Endodermal cell (in vitro differentiated cells): ENCODE results near the gene QSOX2. TPM values are rescaled to one million over a fixed set of nuclear protein-coding genes. Genes with fewer than 3 reads are reported as not detected.

ENCODE experiments used
- DNase-seq: peaks from one replicate; pipeline ENCODE4 v3.0.0-alpha.2; 2017
- H3K27ac ChIP-seq: 2 replicates; pipeline ENCODE4 v1.5.1; 2013; ENCODE audit warnings: mild to moderate bottlenecking, low read depth, low read length, moderate library complexity
- H3K27me3 ChIP-seq: 2 replicates; pipeline ENCODE4 v1.6.1; 2013; ENCODE audit warnings: mild to moderate bottlenecking, low read length, moderate library complexity; ENCODE audit not compliant: insufficient read depth, control insufficient read depth, poor library complexity, severe bottlenecking
- H3K36me3 ChIP-seq: 2 replicates; pipeline ENCODE4 v1.7.0; 2013; ENCODE audit warnings: mild to moderate bottlenecking, low read length, moderate library complexity; ENCODE audit not compliant: control insufficient read depth, insufficient read depth
- H3K4me1 ChIP-seq: one replicate; pipeline ENCODE4 v1.7.0; 2013; ENCODE audit warnings: low read length; ENCODE audit not compliant: control insufficient read depth, insufficient read depth
- H3K4me3 ChIP-seq: 2 replicates; pipeline ENCODE4 v1.5.1; 2013; ENCODE audit warnings: mild to moderate bottlenecking, low read length, moderate library complexity
- H3K9ac ChIP-seq: 2 replicates; pipeline ENCODE4 v1.6.1; 2013; ENCODE audit warnings: mild to moderate bottlenecking, low read length, moderate library complexity; ENCODE audit not compliant: poor library complexity, severe bottlenecking; ENCODE audit errors: extremely low read depth
- H3K9me3 ChIP-seq: 2 replicates; pipeline ENCODE4 v1.6.1; 2013; ENCODE audit warnings: mild to moderate bottlenecking, low read length, moderate library complexity; ENCODE audit not compliant: control insufficient read depth
- H3K27ac Mint-ChIP-seq: 2 replicates; pipeline ENCODE4 v1.8.0; 2020; ENCODE audit warnings: mixed read lengths
- H3K27me3 Mint-ChIP-seq: 2 replicates; pipeline ENCODE4 v1.8.0; 2021; ENCODE audit warnings: mild to moderate bottlenecking, mixed read lengths; ENCODE audit not compliant: insufficient read depth
- H3K36me3 Mint-ChIP-seq: 2 replicates; pipeline ENCODE4 v1.8.0; 2020; ENCODE audit warnings: low read depth, mixed read lengths
- H3K4me1 Mint-ChIP-seq: 2 replicates; pipeline ENCODE4 v1.8.0; 2020; ENCODE audit warnings: mixed read lengths
- H3K4me3 Mint-ChIP-seq: 2 replicates; pipeline ENCODE4 v1.8.0; 2020; ENCODE audit warnings: mild to moderate bottlenecking, moderate library complexity, mixed read lengths
- H3K9me3 Mint-ChIP-seq: 2 replicates; pipeline ENCODE4 v1.8.0; 2020; ENCODE audit warnings: mild to moderate bottlenecking, mixed read lengths
- WGBS, 2 experiments: methylation state at CpG; one replicate each; pipeline versions ENCODE4 v1.1.5 to v1.1.7; 2013; ENCODE audit warnings: missing lambda C conversion rate in 2 of 2, mixed read lengths in 1 of 2; ENCODE audit not compliant: insufficient coverage in 1 of 2, insufficient read length in 1 of 2; 5-methylcytosine and 5-hydroxymethylcytosine counted together
- total RNA-seq, 2 donors: library from RNA; stranded (reverse); fragmentation: NEBNext Ultra II Directional in 1 of 2; extraction: Animal tissue kit (Norgen Biotek cat#: 25700) in 1 of 2; gene quantifications; 2 replicates in 1 of 2; 3 replicates in 1 of 2; pipeline ENCODE4 v1.2.1, GENCODE V29; 2021
- TF ChIP-seq, protein P1 (sequence below): fragments of 200-600 bp; sonication (generic); conservative IDR thresholded peaks from 2 replicates; pipeline ENCODE4 v1.5.0; 2021; ENCODE audit warnings: antibody characterized with exemption, mild to moderate bottlenecking

Gene QSOX2
- total RNA-seq, 2 donors from 2014 or later: 22.0 to 26.3 TPM

DNA sequence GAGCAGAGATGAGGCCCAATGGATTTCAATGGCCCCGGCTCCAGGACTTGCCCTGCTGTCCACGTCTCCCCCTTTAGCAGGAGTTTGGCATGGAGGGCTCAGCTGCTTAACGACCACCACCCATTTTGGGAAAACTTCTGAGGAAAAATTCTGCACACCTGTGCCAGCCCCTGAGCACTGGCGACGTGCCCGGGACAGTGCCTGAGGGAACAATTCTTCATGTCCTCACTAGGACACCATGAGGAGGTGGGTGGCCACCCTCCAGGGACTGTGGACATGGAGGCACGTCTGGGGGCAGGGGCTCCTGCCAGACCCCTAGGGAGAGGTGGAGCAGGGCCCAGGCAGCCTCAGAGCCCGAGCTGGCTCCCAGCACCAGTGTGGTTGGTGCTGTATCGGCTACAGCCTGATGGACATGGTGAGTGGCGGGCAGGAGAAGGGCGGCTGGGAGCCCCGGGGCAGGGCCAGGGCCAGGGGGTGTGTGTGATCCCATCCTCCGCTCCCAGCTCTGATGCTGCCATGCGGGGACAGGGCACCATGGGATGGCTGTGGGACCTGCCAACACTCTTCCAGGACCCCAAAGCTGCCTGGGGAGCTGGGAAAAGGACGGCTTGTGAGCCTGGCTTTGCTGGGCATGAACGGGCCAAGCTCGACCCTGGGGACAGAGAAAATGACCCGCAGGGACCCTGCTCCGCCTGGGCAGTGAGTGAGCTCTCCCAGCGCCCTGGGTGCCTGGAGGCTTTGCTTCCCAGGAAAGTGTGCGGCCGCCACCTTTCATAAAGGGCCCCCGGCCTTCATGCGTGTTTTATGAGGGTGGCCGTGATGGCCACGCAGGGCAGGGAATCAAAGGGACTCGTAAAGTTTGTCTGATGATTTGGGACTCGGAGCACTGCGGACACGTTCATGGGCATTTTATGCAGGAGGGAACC, 3.6 kb upstream of the QSOX2 start:
- no peaks in the 10 kb centered on the region for H3K27me3 ChIP-seq
- peaks cover 5% of the 10 kb centered on the region for H3K4me1 ChIP-seq
- H3K36me3 ChIP-seq: no peaks in the 10 kb centered on the region
- Mint-ChIP-seq H3K27ac (no peak overlapping the region), H3K36me3 (no peaks in the 10 kb centered on the region), H3K27me3 (peaks cover 10% of the 10 kb centered on the region), H3K4me3 (no peak overlapping the region), H3K4me1 (peaks cover 14% of the 10 kb centered on the region), H3K9me3 (no peaks in the 10 kb centered on the region)
- no peak for DNase-seq
- H3K9ac ChIP-seq: no peak overlapping the region
- no peak overlapping the region for H3K4me3 ChIP-seq
- no peaks in the 10 kb centered on the region for H3K9me3 ChIP-seq
- 93 to 95% methylated on average over 27 to 30 of the region's 30 CpGs for WGBS, 2 experiments
- no peak overlapping the region for H3K27ac ChIP-seq
- TF ChIP-seq, protein P1, sequence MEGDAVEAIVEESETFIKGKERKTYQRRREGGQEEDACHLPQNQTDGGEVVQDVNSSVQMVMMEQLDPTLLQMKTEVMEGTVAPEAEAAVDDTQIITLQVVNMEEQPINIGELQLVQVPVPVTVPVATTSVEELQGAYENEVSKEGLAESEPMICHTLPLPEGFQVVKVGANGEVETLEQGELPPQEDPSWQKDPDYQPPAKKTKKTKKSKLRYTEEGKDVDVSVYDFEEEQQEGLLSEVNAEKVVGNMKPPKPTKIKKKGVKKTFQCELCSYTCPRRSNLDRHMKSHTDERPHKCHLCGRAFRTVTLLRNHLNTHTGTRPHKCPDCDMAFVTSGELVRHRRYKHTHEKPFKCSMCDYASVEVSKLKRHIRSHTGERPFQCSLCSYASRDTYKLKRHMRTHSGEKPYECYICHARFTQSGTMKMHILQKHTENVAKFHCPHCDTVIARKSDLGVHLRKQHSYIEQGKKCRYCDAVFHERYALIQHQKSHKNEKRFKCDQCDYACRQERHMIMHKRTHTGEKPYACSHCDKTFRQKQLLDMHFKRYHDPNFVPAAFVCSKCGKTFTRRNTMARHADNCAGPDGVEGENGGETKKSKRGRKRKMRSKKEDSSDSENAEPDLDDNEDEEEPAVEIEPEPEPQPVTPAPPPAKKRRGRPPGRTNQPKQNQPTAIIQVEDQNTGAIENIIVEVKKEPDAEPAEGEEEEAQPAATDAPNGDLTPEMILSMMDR: no peak

DNA sequence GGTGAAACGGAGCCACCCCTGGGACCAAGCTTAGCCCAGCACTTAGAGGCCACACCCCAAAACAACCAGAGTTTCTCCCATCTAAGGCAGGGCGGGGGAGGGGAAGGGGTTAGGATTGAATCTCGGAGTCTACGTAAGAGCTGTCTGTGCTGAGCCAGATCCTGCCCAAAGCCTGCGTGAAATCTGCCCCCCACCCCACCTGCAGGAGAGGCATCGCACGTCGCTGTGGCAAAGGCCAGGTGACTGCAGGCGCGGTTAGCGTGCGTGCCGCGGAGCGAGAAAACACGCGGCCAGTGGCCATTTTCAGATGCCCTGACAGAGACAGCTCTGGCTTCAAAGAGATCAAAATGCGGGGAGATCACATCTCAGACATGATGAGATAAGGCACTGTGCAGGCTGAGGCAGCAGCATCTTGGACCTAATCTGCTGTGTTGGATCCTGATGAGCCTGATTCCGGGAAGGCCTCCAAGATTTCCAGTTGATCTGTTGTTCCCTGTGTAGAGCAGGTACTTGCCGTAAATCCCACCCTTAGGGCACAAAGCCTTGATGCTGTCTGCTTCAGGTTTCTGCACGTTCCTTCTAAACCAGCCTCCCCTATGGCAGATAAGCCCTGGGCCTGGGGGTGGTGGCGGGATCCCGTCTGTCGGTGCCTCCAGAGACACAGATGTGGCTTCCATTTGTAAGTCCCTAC, 2.5 kb upstream of the QSOX2 start:
- WGBS, 2 experiments: 93 to 96% methylated on average over 16 to 24 of the region's 24 CpGs
- Mint-ChIP-seq H3K4me1 (peaks cover 17% of the 10 kb centered on the region), H3K36me3 (no peaks in the 10 kb centered on the region), H3K4me3 (no peak overlapping the region), H3K9me3 (no peaks in the 10 kb centered on the region), H3K27me3 (peaks cover 10% of the 10 kb centered on the region), H3K27ac (no peak overlapping the region)
- DNase-seq: no peak
- H3K9me3 ChIP-seq: no peaks in the 10 kb centered on the region
- peaks cover 7% of the 10 kb centered on the region for H3K4me1 ChIP-seq
- no peak overlapping the region for H3K27ac ChIP-seq
- TF ChIP-seq, protein P1: no peak
- no peaks in the 10 kb centered on the region for H3K27me3 ChIP-seq
- H3K36me3 ChIP-seq: no peaks in the 10 kb centered on the region
- no peak overlapping the region for H3K9ac ChIP-seq
- H3K4me3 ChIP-seq: no peak overlapping the region

DNA sequence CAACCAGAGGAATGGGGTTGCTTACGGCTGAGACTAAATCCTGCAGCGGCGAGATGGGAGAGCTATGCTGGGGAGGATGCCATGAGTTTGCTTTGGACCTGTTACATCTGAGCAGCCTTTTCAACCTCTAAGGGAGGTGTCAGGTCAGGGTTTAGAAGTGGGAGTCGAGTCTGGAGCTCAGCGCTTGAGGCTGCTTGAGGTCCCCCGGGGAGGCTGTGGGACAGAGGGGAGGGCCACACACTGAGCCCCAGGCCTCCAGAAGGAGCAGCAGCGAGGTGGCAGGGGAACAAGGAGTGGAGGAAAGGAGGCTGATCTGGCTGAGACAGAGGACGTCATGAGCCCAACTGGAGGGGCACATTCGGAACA, 1.9 kb upstream of the QSOX2 start:
- Histone ChIP-seq H3K4me3 (no peak overlapping the region), H3K36me3 (no peaks in the 10 kb centered on the region), H3K27ac (no peak overlapping the region), H3K4me1 (peaks cover 7% of the 10 kb centered on the region), H3K27me3 (no peaks in the 10 kb centered on the region), H3K9me3 (no peaks in the 10 kb centered on the region), H3K9ac (no peak overlapping the region)
- H3K27ac Mint-ChIP-seq: no peak overlapping the region
- no peaks in the 10 kb centered on the region for H3K36me3 Mint-ChIP-seq
- H3K4me1 Mint-ChIP-seq: peaks cover 17% of the 10 kb centered on the region
- H3K9me3 Mint-ChIP-seq: no peaks in the 10 kb centered on the region
- TF ChIP-seq, protein P1: no peak
- no peak for DNase-seq
- WGBS, 2 experiments: 83 to 85% methylated on average over 6 to 9 of the region's 9 CpGs
- H3K27me3 Mint-ChIP-seq: peaks cover 10% of the 10 kb centered on the region
- no peak overlapping the region for H3K4me3 Mint-ChIP-seq
